Measurements from ENCODE around the gene FLNB. TPM values are rescaled to one million over a fixed set of nuclear protein-coding genes. Genes with fewer than 3 reads are reported as not detected.

The FLNB gene
- total RNA-seq, 1 donor from 2014 or later: 521 TPM

DNA sequence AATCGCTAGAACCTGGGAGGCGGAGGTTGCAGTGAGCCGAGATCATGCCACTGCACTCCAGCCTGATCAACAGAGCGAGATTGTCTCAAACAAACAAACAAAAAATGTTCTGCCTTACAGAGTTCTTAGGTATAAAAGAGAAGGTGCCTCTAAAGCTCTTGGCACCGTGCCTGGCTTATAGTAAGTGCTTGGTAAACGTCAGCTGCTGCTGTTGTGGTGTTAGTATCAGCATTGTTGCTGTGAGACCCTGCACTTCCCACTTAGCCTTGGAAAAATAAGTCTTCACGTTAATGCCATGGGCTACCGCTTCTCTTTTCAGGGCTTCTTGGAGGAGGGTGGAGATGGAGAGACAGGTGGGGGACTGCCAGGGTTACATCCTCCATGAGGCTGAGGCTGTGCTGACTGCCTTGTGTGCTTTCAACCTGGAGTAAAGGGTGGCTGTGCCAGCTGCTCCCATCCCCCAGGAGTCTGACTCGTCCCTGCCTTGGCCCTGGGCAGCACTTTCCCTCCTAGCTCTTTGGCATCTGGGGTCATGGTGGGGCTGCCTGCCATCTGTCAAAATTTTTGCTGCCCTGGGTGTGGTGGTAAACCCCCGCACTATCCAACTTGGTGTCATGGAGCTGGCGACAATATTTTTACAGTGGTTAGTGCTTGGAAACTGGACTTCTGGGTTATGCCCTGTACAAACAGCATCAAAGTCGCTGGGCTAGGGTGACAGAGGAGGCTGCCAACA, 17.8 kb downstream of the FLNB start:
- no peaks in the 10 kb centered on the region for H3K27me3 ChIP-seq (ENCODE audit: insufficient read depth, low read length)
- peak overlapping the region; percentile 16 for H3K4me2 ChIP-seq (ENCODE audit: low read length)
- H3K9me3 ChIP-seq (ENCODE audit: insufficient read depth, low read depth, low read length): no peaks in the 10 kb centered on the region
- no peaks in the 10 kb centered on the region for H3K27me3 Mint-ChIP-seq (ENCODE audit: low read depth, unreplicated experiment)
- peak overlapping the region; percentile 5 for H3K27ac Mint-ChIP-seq (ENCODE audit: unreplicated experiment)
- H4K20me1 ChIP-seq (ENCODE audit: insufficient read depth, low read length): peaks cover 99% of the 10 kb centered on the region
- TF ChIP-seq, protein P1, sequence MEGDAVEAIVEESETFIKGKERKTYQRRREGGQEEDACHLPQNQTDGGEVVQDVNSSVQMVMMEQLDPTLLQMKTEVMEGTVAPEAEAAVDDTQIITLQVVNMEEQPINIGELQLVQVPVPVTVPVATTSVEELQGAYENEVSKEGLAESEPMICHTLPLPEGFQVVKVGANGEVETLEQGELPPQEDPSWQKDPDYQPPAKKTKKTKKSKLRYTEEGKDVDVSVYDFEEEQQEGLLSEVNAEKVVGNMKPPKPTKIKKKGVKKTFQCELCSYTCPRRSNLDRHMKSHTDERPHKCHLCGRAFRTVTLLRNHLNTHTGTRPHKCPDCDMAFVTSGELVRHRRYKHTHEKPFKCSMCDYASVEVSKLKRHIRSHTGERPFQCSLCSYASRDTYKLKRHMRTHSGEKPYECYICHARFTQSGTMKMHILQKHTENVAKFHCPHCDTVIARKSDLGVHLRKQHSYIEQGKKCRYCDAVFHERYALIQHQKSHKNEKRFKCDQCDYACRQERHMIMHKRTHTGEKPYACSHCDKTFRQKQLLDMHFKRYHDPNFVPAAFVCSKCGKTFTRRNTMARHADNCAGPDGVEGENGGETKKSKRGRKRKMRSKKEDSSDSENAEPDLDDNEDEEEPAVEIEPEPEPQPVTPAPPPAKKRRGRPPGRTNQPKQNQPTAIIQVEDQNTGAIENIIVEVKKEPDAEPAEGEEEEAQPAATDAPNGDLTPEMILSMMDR (IDR thresholded peaks at IDR 0.05; ENCODE audit: insufficient read depth, low read depth, low read length): no peak
- no peak for TF ChIP-seq EZH2 (IDR thresholded peaks at IDR 0.05; ENCODE audit: insufficient read depth, low read length)
- peaks cover 12% of the 10 kb centered on the region for H3K4me1 ChIP-seq (ENCODE audit: insufficient read depth, low read length)
- no peaks in the 10 kb centered on the region for H3K36me3 ChIP-seq (ENCODE audit: insufficient read depth, low read length)
- H3K36me3 Mint-ChIP-seq (ENCODE audit: low read depth, unreplicated experiment): peaks cover 5% of the 10 kb centered on the region
- FAIRE-seq: no peak
- no peak overlapping the region for H3K4me3 ChIP-seq (ENCODE audit: insufficient read depth, low read depth, low read length)
- H3K4me3 Mint-ChIP-seq (ENCODE audit: unreplicated experiment): no peak overlapping the region
- no peaks in the 10 kb centered on the region for H3K9me3 Mint-ChIP-seq (ENCODE audit: unreplicated experiment)
- no peak overlapping the region for H3K27ac ChIP-seq (ENCODE audit: low read depth, low read length)
- peaks cover 99% of the 10 kb centered on the region for H3K79me2 ChIP-seq (ENCODE audit: insufficient read depth, low read length)
- peaks cover 74% of the 10 kb centered on the region for H3K4me1 Mint-ChIP-seq (ENCODE audit: low read depth, unreplicated experiment)
- no peak overlapping the region for H3K9ac ChIP-seq (ENCODE audit: low read length)
- no peak for DNase-seq (ENCODE audit: low read depth)
- no peak overlapping the region for H2AFZ ChIP-seq (ENCODE audit: low read depth, low read length)

GRCh38 chr3:58026598-58026997, 18.4 kb downstream of the FLNB start:
- TF ChIP-seq, protein P1 (IDR thresholded peaks at IDR 0.05; ENCODE audit: insufficient read depth, low read depth, low read length): no peak
- no peak for TF ChIP-seq EZH2 (IDR thresholded peaks at IDR 0.05; ENCODE audit: insufficient read depth, low read length)
- no peaks in the 10 kb centered on the region for H3K9me3 ChIP-seq (ENCODE audit: insufficient read depth, low read depth, low read length)
- H3K4me2 ChIP-seq (ENCODE audit: low read length): no peak overlapping the region
- H3K9ac ChIP-seq (ENCODE audit: low read length): no peak overlapping the region
- Mint-ChIP-seq H3K4me1 (ENCODE audit: low read depth, unreplicated experiment) (peaks cover 70% of the 10 kb centered on the region), H3K27ac (ENCODE audit: unreplicated experiment) (peak overlapping the region; percentile 5), H3K27me3 (ENCODE audit: low read depth, unreplicated experiment) (no peaks in the 10 kb centered on the region), H3K9me3 (ENCODE audit: unreplicated experiment) (no peaks in the 10 kb centered on the region), H3K4me3 (ENCODE audit: unreplicated experiment) (no peak overlapping the region), H3K36me3 (ENCODE audit: low read depth, unreplicated experiment) (peaks cover 5% of the 10 kb centered on the region)
- DNase-seq (ENCODE audit: low read depth) (no peak), FAIRE-seq (no peak)
- no peaks in the 10 kb centered on the region for H3K27me3 ChIP-seq (ENCODE audit: insufficient read depth, low read length)
- no peaks in the 10 kb centered on the region for H3K36me3 ChIP-seq (ENCODE audit: insufficient read depth, low read length)
- no peak overlapping the region for H3K4me3 ChIP-seq (ENCODE audit: insufficient read depth, low read depth, low read length)
- H3K4me1 ChIP-seq (ENCODE audit: insufficient read depth, low read length): peaks cover 12% of the 10 kb centered on the region
- H3K79me2 ChIP-seq (ENCODE audit: insufficient read depth, low read length): peaks cover 97% of the 10 kb centered on the region
- H3K27ac ChIP-seq (ENCODE audit: low read depth, low read length): no peak overlapping the region
- peaks cover 95% of the 10 kb centered on the region for H4K20me1 ChIP-seq (ENCODE audit: insufficient read depth, low read length)
- H2AFZ ChIP-seq (ENCODE audit: low read depth, low read length): no peak overlapping the region

- Histone ChIP-seq H3K36me3 (ENCODE audit: insufficient read depth, low read length) (no peaks in the 10 kb centered on the region), H3K9ac (ENCODE audit: low read length) (no peak overlapping the region), H3K27ac (ENCODE audit: low read depth, low read length) (no peak overlapping the region), H3K4me2 (ENCODE audit: low read length) (no peak overlapping the region), H3K9me3 (ENCODE audit: insufficient read depth, low read depth, low read length) (no peaks in the 10 kb centered on the region), H2AFZ (ENCODE audit: low read depth, low read length) (no peak overlapping the region), H3K4me1 (ENCODE audit: insufficient read depth, low read length) (peaks cover 18% of the 10 kb centered on the region), H3K4me3 (ENCODE audit: insufficient read depth, low read depth, low read length) (no peak overlapping the region), H3K79me2 (ENCODE audit: insufficient read depth, low read length) (peaks cover 97% of the 10 kb centered on the region), H3K27me3 (ENCODE audit: insufficient read depth, low read length) (no peaks in the 10 kb centered on the region), H4K20me1 (ENCODE audit: insufficient read depth, low read length) (peaks cover 95% of the 10 kb centered on the region)
- DNase-seq (ENCODE audit: low read depth) (no peak), FAIRE-seq (no peak)
- Mint-ChIP-seq H3K9me3 (ENCODE audit: unreplicated experiment) (no peaks in the 10 kb centered on the region), H3K36me3 (ENCODE audit: low read depth, unreplicated experiment) (peaks cover 5% of the 10 kb centered on the region), H3K4me3 (ENCODE audit: unreplicated experiment) (no peak overlapping the region), H3K27ac (ENCODE audit: unreplicated experiment) (peak overlapping the region; percentile 5), H3K27me3 (ENCODE audit: low read depth, unreplicated experiment) (no peaks in the 10 kb centered on the region), H3K4me1 (ENCODE audit: low read depth, unreplicated experiment) (peaks cover 67% of the 10 kb centered on the region)
- TF ChIP-seq, protein P1 (IDR thresholded peaks at IDR 0.05; ENCODE audit: insufficient read depth, low read depth, low read length): no peak
- no peak for TF ChIP-seq EZH2 (IDR thresholded peaks at IDR 0.05; ENCODE audit: insufficient read depth, low read length)
Observed at GRCh38 chr3:58027704-58028317, 19.6 kb downstream of the FLNB start.
